ENCODE results near the gene TSHZ1.

TSHZ1 gene

GRCh38 chr18:75210274-75211001, at the start of gene TSHZ1:
TSHZ1 (plus strand) TSS chr18:75210797; CDS start chr18:75211877, 1,080 bp downstream.
- DNase-seq (ENCODE audit: low read depth in 2 of 2) = peak; percentile 60 to 69

- no peak for DNase-seq (ENCODE audit: low read depth in 2 of 2)
These were observed 49.2 kb upstream of the TSHZ1 start for GRCh38 chr18:75161256-75162028.

- DNase-seq (ENCODE audit: low read depth in 2 of 2) = no peak
These were observed 48.1 kb upstream of the TSHZ1 start for GRCh38 chr18:75162467-75162866.

GRCh38 chr18:75162978-75163377, 47.6 kb upstream of the TSHZ1 start:
- no peak for DNase-seq (ENCODE audit: low read depth in 2 of 2)

- DNase-seq (ENCODE audit: low read depth in 2 of 2) = no peak
These were observed 46.9 kb upstream of the TSHZ1 start for GRCh38 chr18:75163736-75164135.

GRCh38 chr18:75164479-75164878, 46.1 kb upstream of the TSHZ1 start:
- DNase-seq (ENCODE audit: low read depth in 2 of 2) = no peak

- no peak for DNase-seq (ENCODE audit: low read depth in 2 of 2)
These were observed 44.7 kb upstream of the TSHZ1 start for GRCh38 chr18:75165926-75166325.

- DNase-seq (ENCODE audit: low read depth in 2 of 2) = no peak
These were observed 43.5 kb upstream of the TSHZ1 start for GRCh38 chr18:75167137-75167536.

GRCh38 chr18:75167759-75168618, 42.6 kb upstream of the TSHZ1 start:
- no peak for DNase-seq (ENCODE audit: low read depth in 2 of 2)

GRCh38 chr18:75168619-75169018, 42.0 kb upstream of the TSHZ1 start:
- DNase-seq (ENCODE audit: low read depth in 2 of 2) = no peak

GRCh38 chr18:75169411-75169810, 41.2 kb upstream of the TSHZ1 start:
- DNase-seq (ENCODE audit: low read depth in 2 of 2) = no peak

- DNase-seq (ENCODE audit: low read depth in 2 of 2) = no peak
These were observed 40.4 kb upstream of the TSHZ1 start for GRCh38 chr18:75170022-75170789.

GRCh38 chr18:75170916-75171315, 39.7 kb upstream of the TSHZ1 start:
- no peak for DNase-seq (ENCODE audit: low read depth in 2 of 2)

- DNase-seq (ENCODE audit: low read depth in 2 of 2) = no peak
These were observed 38.1 kb upstream of the TSHZ1 start for GRCh38 chr18:75172299-75173124.

- DNase-seq (ENCODE audit: low read depth in 2 of 2) = no peak
These were observed 37.5 kb upstream of the TSHZ1 start for GRCh38 chr18:75173125-75173432.

- no peak for DNase-seq (ENCODE audit: low read depth in 2 of 2)
These were observed 36.9 kb upstream of the TSHZ1 start for GRCh38 chr18:75173738-75174137.

GRCh38 chr18:75176849-75177248, 33.7 kb upstream of the TSHZ1 start:
- no peak for DNase-seq (ENCODE audit: low read depth in 2 of 2)

- no peak for DNase-seq (ENCODE audit: low read depth in 2 of 2)
These were observed 32.2 kb upstream of the TSHZ1 start for GRCh38 chr18:75178376-75178775.

GRCh38 chr18:75179819-75180600, 30.6 kb upstream of the TSHZ1 start:
- no peak for DNase-seq (ENCODE audit: low read depth in 2 of 2)

- DNase-seq (ENCODE audit: low read depth in 2 of 2) = no peak
These were observed 27.1 kb upstream of the TSHZ1 start for GRCh38 chr18:75183524-75183923.

All from fibroblast of skin of left biceps (primary cell).